GM18517 (cell line): ENCODE results near the gene RIPK4.
"Not testable (repeated sequence)": the region's sequence is repeated elsewhere in the genome, so short reads cannot be mapped to it uniquely, and the experiment has no call there.

Source experiments
- ATAC-seq: cut with Tn5 transposase; IDR thresholded peaks from one replicate; pipeline ENCODE4 v1.9.1; 2021; ENCODE audit warnings: mild to moderate bottlenecking, moderate library complexity; ENCODE audit not compliant: unreplicated experiment

Gene RIPK4

GRCh38 chr21:41701749-41702148 is 65.1 kb downstream of the RIPK4 start:
- no peak for ATAC-seq

GRCh38 chr21:41699311-41699710 is 67.5 kb downstream of the RIPK4 start:
- ATAC-seq = no peak

GRCh38 chr21:41698071-41698470 is 68.8 kb downstream of the RIPK4 start:
- ATAC-seq = no peak

- no peak for ATAC-seq
Observed at GRCh38 chr21:41695513-41695912, 71.3 kb downstream of the RIPK4 start.

GRCh38 chr21:41694042-41694441 is 72.8 kb downstream of the RIPK4 start:
- not testable (repeated sequence) for ATAC-seq

- ATAC-seq = no peak
Observed at GRCh38 chr21:41692185-41692565, 74.7 kb downstream of the RIPK4 start.

GRCh38 chr21:41691205-41692184 is 75.4 kb downstream of the RIPK4 start:
- ATAC-seq = no peak
